Measurements from ENCODE around the gene DLG2.

The DLG2 gene

DNA sequence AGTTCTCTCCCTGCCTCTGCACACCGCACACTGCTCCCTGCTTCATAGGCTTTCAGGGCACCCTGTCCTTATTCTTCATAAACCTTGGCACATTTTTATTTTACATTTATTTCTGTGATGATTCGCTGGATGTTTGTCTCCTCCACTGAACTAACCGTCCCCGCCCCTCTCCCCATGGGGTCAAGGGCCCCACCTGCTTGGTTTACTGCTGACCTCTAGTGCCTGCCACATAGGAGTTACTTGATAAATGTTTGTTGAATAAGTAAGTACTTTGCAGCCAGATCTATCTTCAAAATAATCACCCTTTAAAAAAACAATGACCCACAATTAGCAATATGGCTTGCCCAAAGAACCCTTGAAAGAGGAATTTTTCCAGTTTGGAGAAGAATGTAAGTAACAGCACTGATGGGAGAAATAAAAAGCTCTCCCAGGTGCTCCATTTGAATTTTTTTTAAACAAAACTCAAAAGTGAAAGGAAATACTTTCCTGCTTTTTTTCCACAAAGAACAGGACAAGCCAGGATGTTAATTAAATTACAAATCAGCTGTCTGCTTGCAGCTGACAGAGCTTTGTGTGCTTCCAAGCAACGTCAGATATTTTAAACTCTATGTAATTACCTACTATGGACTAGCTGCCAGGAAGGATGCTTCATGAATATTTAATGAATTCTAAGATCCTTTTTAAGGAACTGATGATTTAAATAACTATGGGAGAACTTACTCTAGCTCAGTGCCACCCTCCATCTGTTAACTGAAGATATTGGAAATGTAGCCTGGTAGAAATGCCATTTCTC lies 1083.6 kb downstream of the DLG2 start:
- no peak for DNase-seq

GRCh38 chr11:84541731-84542340 lies 1085.3 kb downstream of the DLG2 start:
- no peak for DNase-seq

- DNase-seq, result no peak
These were observed 1090.7 kb downstream of the DLG2 start for GRCh38 chr11:84536456-84536855.

GRCh38 chr11:84532364-84532763 lies 1094.8 kb downstream of the DLG2 start:
- no peak for DNase-seq

DNA sequence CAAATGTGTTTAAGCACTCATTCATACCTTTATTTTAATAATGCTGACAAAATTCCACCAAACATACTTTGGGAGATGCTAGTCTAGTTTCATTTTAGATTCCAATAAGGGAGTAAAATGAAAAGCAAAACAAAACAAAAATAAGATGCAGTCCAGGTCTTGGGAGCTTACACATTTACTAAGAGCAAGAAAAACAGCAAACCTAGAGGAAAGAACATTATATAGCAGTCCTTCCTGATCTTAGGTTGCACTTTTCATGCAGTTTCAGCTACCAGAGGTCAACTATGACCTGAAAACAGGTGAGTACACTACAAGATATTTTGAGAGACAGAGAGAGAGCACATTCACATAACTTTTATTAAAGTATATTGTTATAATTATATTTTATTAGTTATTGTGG lies 1100.9 kb downstream of the DLG2 start:
- DNase-seq, result no peak

DNA sequence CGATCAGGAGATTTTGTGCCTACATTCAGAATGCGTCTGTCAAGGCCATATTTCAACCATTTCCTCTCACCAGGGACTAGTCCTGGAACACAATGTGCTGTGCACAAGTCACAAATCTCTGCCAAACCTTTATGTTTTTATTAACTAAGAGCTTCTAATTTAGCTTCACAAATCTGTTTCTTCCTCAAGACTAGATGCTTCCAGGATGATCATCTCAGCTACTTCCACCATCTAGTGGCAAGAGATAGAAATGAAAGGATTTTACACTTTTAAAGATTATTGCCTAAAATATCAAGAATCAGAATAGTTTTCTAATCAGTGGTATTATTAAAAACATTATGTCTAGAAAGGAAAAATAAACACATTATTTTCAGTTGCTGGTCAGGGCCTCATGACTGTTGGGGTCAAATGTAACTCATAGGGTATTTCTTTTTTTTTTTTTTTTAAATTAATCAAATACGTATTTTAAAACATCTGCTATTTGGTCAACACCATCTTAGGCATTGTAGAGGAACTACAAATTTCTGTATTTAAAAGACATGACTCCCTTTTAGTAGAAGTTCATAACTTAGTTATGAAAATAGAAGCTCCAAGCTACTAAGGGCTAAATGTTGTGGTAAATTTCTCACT lies 1102.6 kb downstream of the DLG2 start:
- no peak for DNase-seq

DNA sequence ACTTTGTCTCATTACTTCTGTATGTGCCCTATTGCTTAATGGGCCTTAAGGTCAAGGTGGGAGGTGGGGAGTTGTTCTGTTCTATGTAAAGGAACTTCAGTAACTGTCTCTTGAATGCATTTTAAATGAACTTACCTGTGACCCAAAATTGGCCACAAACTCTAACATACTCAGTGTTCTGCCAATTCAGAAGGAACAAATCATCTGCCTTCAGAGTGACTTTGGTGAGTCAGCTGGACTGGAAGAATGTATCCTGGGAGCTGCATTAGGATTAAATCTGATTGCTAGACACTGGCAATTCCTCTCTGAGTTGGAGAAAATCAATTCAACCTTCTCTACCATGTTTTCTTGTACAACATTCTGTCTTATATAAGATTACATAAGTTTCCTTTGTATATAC lies 1104.8 kb downstream of the DLG2 start:
- DNase-seq, result no peak

GRCh38 chr11:84518631-84519183 lies 1108.4 kb downstream of the DLG2 start:
- DNase-seq, result no peak

DNA sequence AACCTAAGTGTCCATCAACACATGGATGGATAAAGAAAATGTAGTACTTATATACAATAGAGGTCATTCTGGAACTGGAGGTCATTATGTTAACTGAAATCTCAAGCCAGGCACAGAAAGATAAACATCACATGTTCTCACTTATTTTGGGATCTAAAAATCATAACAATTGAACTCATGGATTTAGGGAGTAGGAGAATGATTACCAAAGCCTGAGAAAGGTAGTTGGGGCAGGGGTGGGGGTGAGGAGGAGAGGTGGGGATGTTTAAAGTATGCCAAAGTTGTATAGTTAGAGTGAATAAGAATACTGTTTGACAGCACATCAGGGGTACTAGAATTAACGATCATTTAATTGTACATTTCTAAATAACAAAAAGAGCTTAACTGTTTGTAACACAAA lies 1112.7 kb downstream of the DLG2 start:
- no peak for DNase-seq

GRCh38 chr11:84503503-84503902 lies 1123.6 kb downstream of the DLG2 start:
- no peak for DNase-seq

- DNase-seq, result no peak
These were observed 1125.4 kb downstream of the DLG2 start for GRCh38 chr11:84501750-84502149.

GRCh38 chr11:84497981-84498411 lies 1129.1 kb downstream of the DLG2 start:
- DNase-seq, result no peak

- no peak for DNase-seq
These were observed 1130.0 kb downstream of the DLG2 start for GRCh38 chr11:84497181-84497580.

DNA sequence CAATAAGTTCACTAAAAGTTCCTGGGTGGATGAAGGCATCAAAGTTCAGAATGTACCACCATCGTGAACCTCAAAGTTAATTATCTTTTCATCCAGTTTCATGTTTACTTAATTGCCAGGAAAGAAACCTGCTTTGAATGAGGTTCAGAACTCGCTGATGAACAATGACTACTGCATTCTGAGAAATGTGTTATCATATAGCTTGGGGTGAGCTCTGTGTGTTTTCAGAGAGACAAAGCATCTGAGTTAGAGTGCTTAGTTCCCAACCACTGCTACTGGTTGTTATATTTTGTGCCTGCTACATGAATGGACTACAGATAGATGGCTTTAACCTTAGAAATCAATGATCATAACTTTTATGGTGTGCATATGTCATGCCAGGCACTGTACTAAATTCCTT lies 1131.0 kb downstream of the DLG2 start:
- no peak for DNase-seq

DNA sequence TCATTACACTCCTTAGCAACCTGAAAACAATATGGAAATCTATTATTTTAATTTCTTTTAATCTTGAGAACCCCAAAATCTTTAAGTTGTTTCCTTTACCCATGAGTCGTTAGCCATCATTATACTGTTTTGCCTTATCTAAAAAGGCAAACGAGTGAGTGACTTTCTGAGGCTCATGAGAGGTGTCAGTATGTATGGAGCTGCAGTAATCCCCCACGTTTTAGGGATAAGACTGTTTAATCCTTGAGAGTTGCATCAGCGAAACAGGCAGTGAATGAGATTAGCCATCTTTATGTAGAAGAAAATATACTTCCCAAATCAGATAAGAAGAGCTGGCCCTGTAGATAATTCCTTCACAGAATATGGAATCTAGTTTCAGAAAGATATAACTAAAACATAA lies 1147.0 kb downstream of the DLG2 start:
- DNase-seq, result no peak

- DNase-seq, result no peak
These were observed 1150.6 kb downstream of the DLG2 start for GRCh38 chr11:84476581-84476980.

GRCh38 chr11:84471501-84471900 lies 1155.6 kb downstream of the DLG2 start:
- no peak for DNase-seq

DNA sequence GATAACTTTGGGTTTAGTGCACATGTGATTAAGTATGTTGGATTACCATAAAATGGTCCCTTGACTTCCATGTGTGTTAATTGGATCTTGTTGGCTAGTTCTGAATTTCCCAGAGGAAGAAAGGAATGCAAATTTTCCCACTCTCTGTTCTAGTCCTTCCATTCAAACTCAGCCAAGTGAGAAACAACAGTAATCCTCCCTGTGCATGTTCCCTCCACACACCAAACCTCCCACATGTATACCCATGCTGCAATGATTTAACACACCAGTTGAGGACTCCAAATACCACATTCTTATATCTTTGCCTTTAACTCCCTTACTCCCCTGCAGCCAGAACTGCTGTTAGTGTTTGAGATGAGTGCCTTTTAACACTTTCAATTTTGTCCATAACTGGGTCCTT lies 1158.9 kb downstream of the DLG2 start:
- DNase-seq, result no peak

DNA sequence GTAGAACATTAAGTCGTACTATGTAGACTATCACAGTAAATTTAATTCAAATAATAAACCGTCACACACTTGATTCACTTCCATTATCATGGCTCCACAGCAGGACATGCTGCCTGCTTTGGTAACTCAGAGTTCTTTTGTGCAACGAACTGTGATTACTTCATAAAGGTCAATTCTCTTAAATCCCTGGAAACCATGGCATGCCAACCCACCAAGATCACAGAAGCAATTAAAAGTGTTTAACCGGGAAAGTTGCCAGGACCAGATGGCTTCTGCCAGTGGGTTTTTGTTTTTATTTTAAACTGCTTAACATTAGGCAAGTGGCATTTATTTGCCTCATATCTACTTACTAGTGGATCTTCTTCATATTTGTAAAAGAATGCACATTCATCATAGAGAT lies 1162.1 kb downstream of the DLG2 start:
- no peak for DNase-seq

GRCh38 chr11:84455691-84456090 lies 1171.5 kb downstream of the DLG2 start:
- no peak for DNase-seq

DNA sequence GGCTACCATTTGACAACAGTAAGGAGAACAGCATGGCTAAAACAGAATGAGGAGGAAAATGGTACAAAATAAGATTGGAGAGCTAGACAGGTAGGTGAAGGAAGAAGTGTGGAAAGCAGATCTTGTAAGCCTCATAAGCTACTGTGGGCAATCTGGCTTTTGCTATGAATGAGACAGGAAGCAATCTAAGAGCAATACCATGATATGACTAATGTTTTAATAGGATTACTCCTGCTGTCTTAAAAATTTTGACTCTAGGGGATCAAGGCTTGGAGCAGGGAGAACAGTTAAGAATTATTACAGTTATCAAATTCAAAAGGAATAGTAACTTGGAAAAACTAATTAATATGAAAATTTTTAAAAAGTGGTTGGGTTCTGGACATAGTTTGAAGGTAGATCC lies 1174.9 kb downstream of the DLG2 start:
- DNase-seq, result no peak

- DNase-seq, result no peak
These were observed 1188.6 kb downstream of the DLG2 start for GRCh38 chr11:84438565-84438964.

DNA sequence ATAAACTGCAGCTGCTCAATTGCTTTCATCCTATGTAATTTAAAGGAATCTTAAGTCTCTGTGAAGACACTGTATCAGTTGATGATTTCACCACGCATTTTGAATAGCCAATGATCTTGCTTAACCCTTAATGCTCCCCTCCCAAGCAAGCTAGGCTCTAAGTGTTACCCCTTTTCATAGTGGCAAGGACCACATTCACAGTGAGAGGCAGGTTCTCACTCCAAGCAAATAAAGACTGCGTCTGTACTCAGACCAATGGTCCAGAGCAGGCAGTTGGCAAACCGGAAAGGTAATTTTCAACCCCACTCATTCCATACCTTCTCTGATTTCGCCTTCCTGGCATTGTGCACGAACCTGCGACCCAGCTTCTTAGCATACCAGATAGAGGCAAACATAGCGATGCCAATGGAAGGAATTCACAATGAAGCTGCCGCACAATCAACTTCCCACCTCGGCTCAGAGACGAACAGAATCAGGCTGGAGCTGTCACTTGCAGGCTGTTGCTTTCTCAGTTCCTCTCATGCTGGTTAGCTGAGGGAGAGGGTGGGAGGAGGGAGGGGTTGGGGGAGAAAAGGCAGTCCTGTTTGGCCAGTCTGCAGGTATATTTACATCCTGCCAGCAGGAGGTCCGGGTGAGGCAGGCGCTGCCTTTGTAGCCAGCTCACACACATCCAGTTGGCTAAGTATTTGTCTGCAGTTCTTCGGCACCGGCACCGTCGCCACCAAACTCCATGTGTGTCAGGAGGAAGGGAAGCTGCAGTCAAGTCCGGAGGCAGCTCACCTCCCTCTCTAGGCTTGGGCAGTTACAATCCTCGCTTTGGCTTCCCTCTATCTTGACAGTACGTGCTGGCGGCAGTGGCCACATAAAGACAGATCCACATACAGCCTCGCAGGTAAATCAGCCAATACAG lies 1189.8 kb downstream of the DLG2 start:
- no peak for DNase-seq

Data from activated gamma-delta T cell treated with Interleukin-2 at 50 U/mL for 16 hours (primary cell).